ENCODE results near the gene NCOR1. TPM values are rescaled to one million over a fixed set of nuclear protein-coding genes. Genes with fewer than 3 reads are reported as not detected.

Gene NCOR1
- total RNA-seq (2014; rRNA removed; shearing (Covaris generic)), result 74.5 and 90.3 TPM in 2 replicates

GRCh38 chr17:16215273-16215964 lies at the start of gene NCOR1:
TSS of gene NCOR1 (minus strand) at chr17:16215534. CDS start at chr17:16194569, 20,965 bp downstream.

GRCh38 chr17:16217002-16217635 lies 1.8 kb upstream of the NCOR1 start, which contains the start of gene PIGL:
TSS of gene PIGL (plus strand) at chr17:16217210. CDS start at chr17:16217227, 17 bp downstream.

DNA sequence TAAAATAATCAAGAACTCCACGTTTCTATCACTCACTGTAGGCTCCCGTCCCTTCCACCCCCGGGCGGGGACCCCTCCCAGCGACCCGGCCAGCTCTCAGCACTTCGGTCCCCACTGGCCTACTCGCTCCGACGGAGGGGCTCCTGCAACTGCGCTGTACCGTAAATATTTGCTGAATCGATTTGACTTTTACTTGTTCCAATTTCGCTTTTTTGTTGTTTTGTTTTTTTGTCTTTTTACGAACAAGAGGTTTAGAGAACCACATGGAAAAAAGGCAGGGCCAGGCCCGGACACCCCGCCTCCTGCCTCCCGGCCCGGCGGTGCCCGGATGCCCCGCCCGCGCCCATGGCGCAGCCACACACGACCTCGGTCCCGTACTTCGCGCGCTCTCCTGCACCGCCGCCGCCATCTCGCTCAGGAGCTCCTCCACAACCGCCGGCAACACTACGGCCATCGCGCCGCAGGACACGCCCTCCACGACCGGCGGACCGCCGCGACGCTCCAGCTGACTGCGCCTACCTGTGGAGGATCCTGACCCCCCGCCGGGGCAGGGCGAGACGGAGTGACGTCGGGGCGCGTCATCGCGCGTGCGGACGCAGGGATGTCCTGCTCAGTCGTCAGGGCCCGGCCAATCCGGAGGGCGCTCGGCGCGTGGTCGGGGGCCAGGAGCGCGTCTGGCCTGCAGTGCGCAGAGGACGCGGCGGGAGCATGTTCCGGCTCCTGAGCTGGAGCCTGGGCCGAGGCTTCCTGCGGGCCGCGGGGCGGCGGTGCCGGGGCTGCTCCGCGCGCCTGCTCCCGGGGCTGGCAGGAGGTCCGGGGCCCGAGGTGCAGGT lies 216.0 kb downstream of the NCOR1 start, which contains the start of the genes TTC19 and ZSWIM7:
TSS of gene TTC19 (plus strand) at position 684 of the 833 bp plus-strand sequence. CDS start at position 709, 25 bp downstream.
TSS of gene ZSWIM7 (minus strand) at position 564 of the 833 bp plus-strand sequence. CDS start at position 454, 110 bp downstream.

Small RNA genes within 50 kb of the gene (small RNA-seq; reads per million reads assigned to genes)
- gene RNU6-314P (not detected), gene RNU6-862P (not detected)

Other genes with a start within 250 kb of the NCOR1 start
- 27.9 and 31.7 TPM in 2 replicates for gene ZSWIM7, start 215.8 kb downstream of the NCOR1 start, total RNA-seq (2014; rRNA removed; shearing (Covaris generic))
- 149 and 268 TPM in 2 replicates for gene TTC19, start 215.7 kb downstream of the NCOR1 start, total RNA-seq (2014; rRNA removed; shearing (Covaris generic))
- gene PIGL, start 1.7 kb upstream of the NCOR1 start, total RNA-seq (2014; rRNA removed; shearing (Covaris generic)), result 21.4 and 27.2 TPM in 2 replicates
- gene CENPV, start 137.9 kb upstream of the NCOR1 start, total RNA-seq (2014; rRNA removed; shearing (Covaris generic)), result 12.0 and 16.8 TPM in 2 replicates
- 1,627 and 1,720 TPM in 2 replicates for gene UBB, start 165.6 kb upstream of the NCOR1 start, total RNA-seq (2014; rRNA removed; shearing (Covaris generic))
- gene TRPV2, start 200.0 kb upstream of the NCOR1 start, total RNA-seq (2014; rRNA removed; shearing (Covaris generic)), result 29.7 and 34.9 TPM in 2 replicates